GM12875 (cell line): ENCODE measurements around the gene NVL.
"Not testable (repeated sequence)": the region's sequence is repeated elsewhere in the genome, so short reads cannot be mapped to it uniquely, and the experiment has no call there.

Experiments
- H3K4me3 ChIP-seq: one replicate; pipeline ENCODE4 v1.5.1; 2011; ENCODE audit warnings: low read depth, low read length, control low read depth
- CTCF ChIP-seq: IDR thresholded peaks from 2 replicates; pipeline ENCODE4 v1.5.1; 2011; ENCODE audit warnings: low read depth, mild to moderate bottlenecking, control low read depth, inconsistent platforms, low read length, moderate library complexity, borderline replicate concordance; ENCODE audit not compliant: insufficient read depth

Gene NVL

GRCh38 chr1:224312025-224312424 lies 17.9 kb downstream of the NVL start:
- TF ChIP-seq CTCF, result no peak
- H3K4me3 ChIP-seq, result no peak overlapping the region

GRCh38 chr1:224311503-224311902 lies 18.5 kb downstream of the NVL start:
- H3K4me3 ChIP-seq, result not testable (repeated sequence)

DNA sequence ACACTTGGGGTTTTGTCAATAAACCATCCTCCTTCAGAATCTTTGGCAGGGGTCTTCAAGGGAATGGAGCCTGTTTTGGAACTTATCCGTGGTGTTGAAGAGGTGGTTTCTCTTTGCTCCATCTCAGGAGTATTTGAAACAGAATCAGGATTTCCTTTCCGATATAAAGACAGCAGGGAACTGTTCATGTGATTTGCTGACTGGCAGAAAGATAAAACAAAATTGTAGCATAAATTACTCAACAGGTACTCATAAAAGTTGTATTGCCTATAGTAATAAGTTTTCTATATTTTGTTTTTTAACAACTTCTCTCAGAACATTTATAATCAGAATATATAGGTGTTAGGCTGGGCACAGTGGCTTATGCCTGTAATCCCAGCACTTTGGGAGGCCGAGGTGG lies 21.9 kb downstream of the NVL start:
- H3K4me3 ChIP-seq, result no peak overlapping the region

GRCh38 chr1:224304767-224305166 lies 25.2 kb downstream of the NVL start:
- H3K4me3 ChIP-seq, result no peak overlapping the region
- no peak for TF ChIP-seq CTCF

More for the DNA sequence above, 21.9 kb downstream of the NVL start:
- no peak for TF ChIP-seq CTCF

- no peak overlapping the region for H3K4me3 ChIP-seq
- no peak for TF ChIP-seq CTCF
These were observed 27.0 kb downstream of the NVL start for GRCh38 chr1:224302947-224303346.

DNA sequence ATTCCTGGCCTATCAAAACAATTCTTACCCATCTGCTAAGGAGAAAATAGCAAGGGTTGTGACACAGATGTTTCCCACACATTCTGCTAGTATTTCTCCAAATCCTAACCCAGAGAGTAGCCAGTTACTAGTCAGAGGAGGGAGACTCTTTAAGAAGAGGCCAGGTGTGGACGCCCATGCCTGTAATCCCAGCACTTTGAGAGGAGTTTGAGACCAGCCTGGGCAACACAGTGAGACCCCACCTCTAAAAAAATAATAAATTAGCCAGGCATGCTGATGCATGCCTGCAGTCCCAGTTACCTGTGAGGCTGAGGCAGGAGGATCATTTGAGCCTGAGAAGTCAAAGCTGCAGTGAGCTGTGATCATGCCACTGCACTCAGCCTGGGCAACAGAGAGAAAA lies 28.6 kb downstream of the NVL start:
- no peak for TF ChIP-seq CTCF
- H3K4me3 ChIP-seq, result no peak overlapping the region

- TF ChIP-seq CTCF, result no peak
- no peak overlapping the region for H3K4me3 ChIP-seq
These were observed 29.6 kb downstream of the NVL start for GRCh38 chr1:224300346-224300745.
